K562 (cell line): ENCODE results near the gene MPI.
A peak's percentile ranks its signal among the peaks of the same experiment; 100 is the strongest.

Experiments used
- CHD4 ChIP-seq: fragments of 200-600 bp; sonication (generic); IDR thresholded peaks from 3 replicates; pipeline ENCODE4 v1.6.1; 2012; ENCODE audit warnings: low read depth, mild to moderate bottlenecking, mixed read lengths, low read length, inconsistent platforms; ENCODE audit not compliant: insufficient read depth, insufficient replicate concordance, poor library complexity, severe bottlenecking
- CTCF ChIP-seq, 3 experiments: IDR thresholded peaks in 2 of 3; conservative IDR thresholded peaks in 1 of 3; 2 replicates each; pipeline ENCODE4 v1.5.1; 2011 to 2012; ENCODE audit warnings: low read length in 3 of 3, mild to moderate bottlenecking in 3 of 3, control low read depth in 2 of 3, improper control_type of control experiment in 1 of 3, inconsistent platforms in 1 of 3, low read depth in 1 of 3, mixed read lengths in 1 of 3, moderate library complexity in 1 of 3; ENCODE audit not compliant: insufficient read depth in 2 of 3
- ETV6 ChIP-seq, 3 experiments: fragments of 150-350 bp in 1 of 3; sonication (generic) in 1 of 3; formaldehyde crosslinking in 1 of 3; IDR thresholded peaks; 2 replicates each; pipeline versions ENCODE4 v1.6.1 to v1.8.0; 2014 to 2022; ENCODE audit warnings: borderline replicate concordance in 2 of 3, low read depth in 2 of 3, antibody characterized with exemption in 1 of 3, low read length in 1 of 3, mild to moderate bottlenecking in 1 of 3, missing genetic modification reagents in 1 of 3
- FOSL1 ChIP-seq: fragments of 200-800 bp; sonication (Bioruptor generic); conservative IDR thresholded peaks from 2 replicates; pipeline ENCODE4 v1.6.1; 2016; ENCODE audit warnings: missing genetic modification characterization, missing compliant biosample characterization
- FUS ChIP-seq: fragments of 200-400 bp; formaldehyde crosslinking; optimal IDR thresholded peaks from 2 replicates; pipeline ENCODE3; 2017; ENCODE audit warnings: low read depth, low read length
- KDM1A ChIP-seq, 2 experiments: fragments of 450-650 bp; IDR thresholded peaks; 2 replicates each; pipeline ENCODE4 v1.6.1; 2016; ENCODE audit warnings: mild to moderate bottlenecking in 2 of 2
- NFYB ChIP-seq: IDR thresholded peaks from 2 replicates; pipeline ENCODE4 v1.6.1; 2011; ENCODE audit warnings: mild to moderate bottlenecking, moderate library complexity; ENCODE audit not compliant: insufficient read length; ENCODE audit errors: extremely low read depth
- RB1 ChIP-seq: fragments of 450-650 bp; IDR thresholded peaks from 2 replicates; pipeline ENCODE4 v1.6.1; 2017; ENCODE audit warnings: low read depth, mild to moderate bottlenecking
- ZBTB1 ChIP-seq: sonication (generic); formaldehyde crosslinking; IDR thresholded peaks from 2 replicates; pipeline ENCODE4 v1.8.1; 2023; ENCODE audit warnings: missing genetic modification reagents, low read depth, mild to moderate bottlenecking, borderline replicate concordance

GRCh38 chr15:74906450-74907162 lies 16.8 kb downstream of the MPI start, which contains the start of gene FAM219B:
- TF ChIP-seq FOSL1 (tag) = peak; percentile 40
- peak; percentile 84 for TF ChIP-seq RB1
- no peak for TF ChIP-seq CHD4
- no peak for TF ChIP-seq NFYB
- TF ChIP-seq CTCF (IDR thresholded peaks at IDR 0.05 in 2 of 3, conservative IDR thresholded peaks at IDR 0.05 in 1 of 3; ENCODE audit: insufficient read depth in 2 of 3, low read depth in 1 of 3, low read length in 3 of 3) = no peak; a peak in 1 of 6 replicates
- no peak for TF ChIP-seq ETV6 (IDR thresholded peaks at IDR 0.05; ENCODE audit: borderline replicate concordance in 1 of 2, low read depth in 2 of 2, low read length in 1 of 2)
- TF ChIP-seq ETV6 (CRISPR knock-in tag; IDR thresholded peaks at IDR 0.05; ENCODE audit: borderline replicate concordance) = no peak
- no peak for TF ChIP-seq KDM1A (IDR thresholded peaks at IDR 0.05)
- no peak for TF ChIP-seq FUS
- TF ChIP-seq ZBTB1 (CRISPR knock-in tag) = no peak
